GM18517 (cell line): Measurements from ENCODE around the gene GRM7.

ENCODE experiments used
- ATAC-seq: cut with Tn5 transposase; IDR thresholded peaks from one replicate; pipeline ENCODE4 v1.9.1; 2021; ENCODE audit warnings: mild to moderate bottlenecking, moderate library complexity; ENCODE audit not compliant: unreplicated experiment

The GRM7 gene

GRCh38 chr3:7754653-7755441 is 893.9 kb downstream of the GRM7 start:
- ATAC-seq = no peak

- ATAC-seq = no peak
These were observed 898.7 kb downstream of the GRM7 start for GRCh38 chr3:7759630-7760029.

DNA sequence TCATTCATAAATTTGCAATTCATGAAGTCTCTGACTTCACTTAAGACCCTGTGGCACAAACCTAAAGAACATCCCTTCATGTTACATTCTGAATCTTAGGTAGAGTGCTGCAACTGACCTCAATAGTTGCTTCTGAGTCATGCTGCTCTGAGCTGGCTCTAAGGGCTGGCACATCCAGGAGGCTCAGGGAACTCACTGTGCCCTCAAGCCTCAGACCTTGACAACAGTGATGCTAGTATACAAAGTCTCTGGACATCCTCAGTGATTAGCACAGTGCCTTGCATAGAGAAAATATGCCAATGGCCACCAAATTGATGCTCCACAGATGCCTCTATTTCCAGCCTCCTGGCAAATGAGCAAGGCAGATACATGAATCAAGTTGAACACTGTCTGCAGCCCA is 899.8 kb downstream of the GRM7 start:
- ATAC-seq = no peak

GRCh38 chr3:7764115-7764514 is 903.2 kb downstream of the GRM7 start:
- ATAC-seq = no peak

DNA sequence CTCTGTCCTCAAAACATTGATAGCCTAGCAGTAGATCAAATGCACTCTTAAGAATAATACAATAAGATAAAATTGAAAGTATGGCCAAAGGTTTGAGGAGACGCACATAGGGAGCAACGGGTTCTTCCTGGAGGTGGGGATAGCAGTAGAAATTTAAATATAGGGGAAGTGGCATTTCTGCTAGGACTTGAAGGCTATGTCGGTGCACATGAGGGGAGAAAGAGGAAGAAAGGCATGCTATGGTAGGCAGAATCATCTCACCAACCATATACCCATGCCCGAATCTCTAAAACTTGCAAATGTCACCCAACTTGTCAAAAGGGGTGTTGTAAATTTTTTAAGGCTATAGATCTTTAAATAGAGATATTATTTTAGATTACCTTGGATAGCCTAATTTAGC is 905.6 kb downstream of the GRM7 start:
- no peak for ATAC-seq

DNA sequence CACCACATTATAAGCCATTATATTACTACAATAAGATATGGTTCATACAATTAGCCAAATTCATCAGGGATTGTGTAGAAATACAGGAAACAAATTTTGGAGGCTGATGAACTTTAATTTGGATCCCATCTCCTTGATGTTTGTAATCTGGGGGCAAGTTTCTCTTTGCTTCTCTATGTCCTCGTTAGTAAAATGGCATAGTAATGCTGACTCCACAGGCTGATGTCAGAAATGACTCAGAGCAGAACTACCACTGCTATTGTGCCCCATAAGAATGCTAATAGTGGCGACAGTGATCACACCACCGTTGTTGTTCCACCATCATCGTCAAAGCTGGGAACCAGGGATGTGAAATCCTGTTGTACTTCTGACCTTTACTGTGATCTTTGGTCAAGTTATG is 918.4 kb downstream of the GRM7 start:
- no peak for ATAC-seq

- ATAC-seq = no peak
These were observed 920.5 kb downstream of the GRM7 start for GRCh38 chr3:7781395-7781794.

DNA sequence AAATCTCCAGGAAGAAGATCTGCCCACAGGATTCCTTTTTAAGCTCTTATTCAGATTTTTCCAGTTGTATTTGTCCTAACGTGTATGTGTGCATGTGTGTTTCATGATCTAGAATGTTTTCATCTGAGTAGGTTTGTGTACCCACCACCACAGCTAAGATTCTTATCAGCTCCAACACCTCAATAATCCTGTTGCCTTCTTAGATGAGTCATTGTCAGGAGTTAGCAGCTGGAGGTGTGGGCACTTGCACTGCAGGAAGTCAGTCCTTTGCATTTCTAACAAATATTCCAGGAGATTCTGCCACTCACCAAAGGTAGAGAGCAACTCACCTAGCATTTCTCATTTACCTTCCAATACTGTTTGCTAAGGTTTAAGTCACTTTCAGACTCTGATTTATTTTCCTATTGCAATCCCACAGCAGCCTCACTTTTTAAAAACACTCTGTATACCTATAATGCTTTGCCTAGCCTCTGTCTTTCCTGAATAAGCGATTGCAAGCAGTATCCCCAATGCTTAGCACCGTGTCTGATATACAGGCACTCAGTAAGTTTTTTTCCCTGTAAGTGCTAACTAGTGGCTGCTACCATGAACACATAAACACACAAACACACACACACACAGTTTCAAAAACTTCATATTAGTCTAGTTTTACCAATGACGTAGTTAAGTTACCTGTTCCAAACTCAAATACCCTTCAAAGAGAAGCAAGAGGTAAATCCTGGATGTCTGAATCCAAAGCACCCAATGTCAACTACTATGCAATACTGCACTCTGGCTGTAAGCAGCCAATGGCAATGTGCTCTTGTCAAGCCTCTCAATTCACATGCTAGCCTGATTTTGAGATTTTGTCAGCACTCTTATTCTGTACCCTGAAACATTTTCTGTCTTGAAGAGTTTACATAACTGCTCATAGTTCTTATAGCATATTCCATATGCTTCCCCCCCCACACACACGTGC is 927.2 kb downstream of the GRM7 start:
- no peak for ATAC-seq

GRCh38 chr3:7788881-7789280 is 928.0 kb downstream of the GRM7 start:
- ATAC-seq = no peak

GRCh38 chr3:7789324-7789723 is 928.4 kb downstream of the GRM7 start:
- no peak for ATAC-seq

- no peak for ATAC-seq
These were observed 929.2 kb downstream of the GRM7 start for GRCh38 chr3:7790141-7790540.
